Activated CD4-positive, alpha-beta memory T cell treated with anti-CD3 and anti-CD28 coated beads for 36 hours (primary cell): ENCODE results near the gene HPGDS. TPM values are rescaled to one million over a fixed set of nuclear protein-coding genes. Genes with fewer than 3 reads are reported as not detected.

ENCODE experiments used
- CTCF ChIA-PET: fragments of 350-600 bp; sonication (Branson Sonifier 250); formaldehyde crosslinking; loops from one replicate; lab custom pipeline; 2021; ENCODE audit warnings: antibody characterized with exemption, inconsistent platforms; lab: Charles Lee
- POLR2A ChIA-PET: fragments of 350-600 bp; sonication (Branson Sonifier 250); formaldehyde crosslinking; loops from one replicate; lab custom pipeline; 2021; ENCODE audit warnings: antibody characterized with exemption; lab: Charles Lee
- DNase-seq: peaks from one replicate; pipeline ENCODE4 v3.0.0-alpha.2; 2020
- H3K27ac Mint-ChIP-seq: one replicate; pipeline ENCODE4 v1.8.0; 2021; ENCODE audit warnings: mixed read lengths
- H3K27me3 Mint-ChIP-seq: one replicate; pipeline ENCODE4 v1.8.0; 2021; ENCODE audit warnings: mixed read lengths
- H3K36me3 Mint-ChIP-seq: one replicate; pipeline ENCODE4 v1.8.0; 2021; ENCODE audit warnings: mixed read lengths
- H3K4me1 Mint-ChIP-seq: one replicate; pipeline ENCODE4 v1.8.0; 2021; ENCODE audit warnings: low read depth, mixed read lengths
- H3K4me3 Mint-ChIP-seq: one replicate; pipeline ENCODE4 v1.8.0; 2021; ENCODE audit warnings: mild to moderate bottlenecking, mixed read lengths
- H3K9me3 Mint-ChIP-seq: one replicate; pipeline ENCODE4 v1.8.0; 2021; ENCODE audit warnings: mixed read lengths
- intact Hi-C: fragments of 100-400 bp; cut with micrococcal nuclease; formaldehyde crosslinking; loops from one replicate; pipeline ENCODE4 v1.15.1; 2023
- total RNA-seq, 2 experiments: library from RNA; stranded (reverse); gene quantifications; one replicate each; pipeline ENCODE4 v1.2.3, GENCODE V29; 2021

HPGDS gene
- total RNA-seq, 2 experiments from 2014 or later: 0.34 TPM; not detected in 1

GRCh38 chr4:94276204-94276603 is 66.4 kb downstream of the HPGDS start:
- DNase-seq: no peak
- Mint-ChIP-seq H3K4me3 (no peak overlapping the region), H3K9me3 (no peaks in the 10 kb centered on the region), H3K27ac (no peak overlapping the region), H3K4me1 (no peaks in the 10 kb centered on the region), H3K27me3 (no peaks in the 10 kb centered on the region), H3K36me3 (peaks cover 38% of the 10 kb centered on the region)
- CTCF ChIA-PET: no interaction called here
- intact Hi-C loops: no loop called here
- POLR2A ChIA-PET: no interaction called here

- DNase-seq: no peak
- intact Hi-C loops: no loop called here
- Mint-ChIP-seq H3K9me3 (no peaks in the 10 kb centered on the region), H3K4me1 (no peaks in the 10 kb centered on the region), H3K4me3 (no peak overlapping the region), H3K27ac (no peak overlapping the region), H3K36me3 (peaks cover 40% of the 10 kb centered on the region), H3K27me3 (no peaks in the 10 kb centered on the region)
- ChIA-PET POLR2A (no interaction called here), CTCF (no interaction called here)
Measured at GRCh38 chr4:94274912-94275311, 67.7 kb downstream of the HPGDS start.

- H3K4me3 Mint-ChIP-seq: no peak overlapping the region
- intact Hi-C loops: no loop called here
- CTCF ChIA-PET: interaction anchor here (0.7 kb wide), 1 partner anchor 480 kb away, joined by 3 read pairs; no protein-coding TSS in a partner anchor
- H3K4me1 Mint-ChIP-seq: no peaks in the 10 kb centered on the region
- no peaks in the 10 kb centered on the region for H3K9me3 Mint-ChIP-seq
- POLR2A ChIA-PET: no interaction called here
- H3K27me3 Mint-ChIP-seq: no peaks in the 10 kb centered on the region
- H3K36me3 Mint-ChIP-seq: peaks cover 21% of the 10 kb centered on the region
- H3K27ac Mint-ChIP-seq: no peak overlapping the region
- no peak for DNase-seq
Measured at GRCh38 chr4:94271248-94271647, 71.4 kb downstream of the HPGDS start.

- CTCF ChIA-PET: no interaction called here
- no peak overlapping the region for H3K27ac Mint-ChIP-seq
- H3K36me3 Mint-ChIP-seq: peaks cover 15% of the 10 kb centered on the region
- no peaks in the 10 kb centered on the region for H3K9me3 Mint-ChIP-seq
- POLR2A ChIA-PET: no interaction called here
- H3K4me3 Mint-ChIP-seq: no peak overlapping the region
- intact Hi-C loops: no loop called here
- DNase-seq: no peak
- H3K4me1 Mint-ChIP-seq: no peaks in the 10 kb centered on the region
- no peaks in the 10 kb centered on the region for H3K27me3 Mint-ChIP-seq
Measured at GRCh38 chr4:94267037-94267436, 75.6 kb downstream of the HPGDS start.

GRCh38 chr4:94262163-94263016 is 80.2 kb downstream of the HPGDS start:
- H3K36me3 Mint-ChIP-seq: peaks cover 19% of the 10 kb centered on the region
- CTCF ChIA-PET: no interaction called here
- intact Hi-C loops: no loop called here
- no peaks in the 10 kb centered on the region for H3K9me3 Mint-ChIP-seq
- H3K27ac Mint-ChIP-seq: no peak overlapping the region
- H3K27me3 Mint-ChIP-seq: no peaks in the 10 kb centered on the region
- no peak overlapping the region for H3K4me3 Mint-ChIP-seq
- DNase-seq: no peak
- POLR2A ChIA-PET: no interaction called here
- no peaks in the 10 kb centered on the region for H3K4me1 Mint-ChIP-seq

GRCh38 chr4:94256828-94257227 is 85.8 kb downstream of the HPGDS start:
- CTCF ChIA-PET: interaction anchor here (1.2 kb wide), 1 partner anchor 465 kb away, joined by 5 read pairs; no protein-coding TSS in a partner anchor
- H3K27me3 Mint-ChIP-seq: no peaks in the 10 kb centered on the region
- no peak overlapping the region for H3K4me3 Mint-ChIP-seq
- H3K9me3 Mint-ChIP-seq: no peaks in the 10 kb centered on the region
- no peak for DNase-seq
- POLR2A ChIA-PET: no interaction called here
- H3K36me3 Mint-ChIP-seq: peaks cover 30% of the 10 kb centered on the region
- no peak overlapping the region for H3K27ac Mint-ChIP-seq
- intact Hi-C loops: loop anchor here (2.0 to 10.0 kb wide), 3 partner anchors 50 to 466 kb away; partner anchors contain the start of gene SMARCAD1
- H3K4me1 Mint-ChIP-seq: peaks cover 4% of the 10 kb centered on the region

- Mint-ChIP-seq H3K27me3 (no peaks in the 10 kb centered on the region), H3K4me3 (no peak overlapping the region), H3K27ac (no peak overlapping the region), H3K36me3 (peaks cover 31% of the 10 kb centered on the region), H3K4me1 (peaks cover 5% of the 10 kb centered on the region), H3K9me3 (no peaks in the 10 kb centered on the region)
- intact Hi-C loops: loop anchor here (2.0 to 10.0 kb wide), 3 partner anchors 49 to 465 kb away; partner anchors contain the start of gene SMARCAD1
- ChIA-PET POLR2A (no interaction called here), CTCF (interaction anchor here (1.2 kb wide), 1 partner anchor 465 kb away, joined by 5 read pairs; no protein-coding TSS in a partner anchor)
- no peak for DNase-seq
Measured at GRCh38 chr4:94256144-94256783, 86.4 kb downstream of the HPGDS start.

GRCh38 chr4:94253036-94253435 is 89.6 kb downstream of the HPGDS start:
- no peak overlapping the region for H3K27ac Mint-ChIP-seq
- CTCF ChIA-PET: no interaction called here
- POLR2A ChIA-PET: no interaction called here
- no peak overlapping the region for H3K4me3 Mint-ChIP-seq
- intact Hi-C loops: loop anchor here (10.0 kb wide), 1 partner anchor 338 kb away; no protein-coding TSS in a partner anchor
- H3K27me3 Mint-ChIP-seq: no peaks in the 10 kb centered on the region
- no peak for DNase-seq
- H3K36me3 Mint-ChIP-seq: peaks cover 35% of the 10 kb centered on the region
- no peaks in the 10 kb centered on the region for H3K9me3 Mint-ChIP-seq
- H3K4me1 Mint-ChIP-seq: peaks cover 10% of the 10 kb centered on the region

GRCh38 chr4:94251094-94251493 is 91.5 kb downstream of the HPGDS start:
- CTCF ChIA-PET: no interaction called here
- peaks cover 5% of the 10 kb centered on the region for H3K4me1 Mint-ChIP-seq
- H3K36me3 Mint-ChIP-seq: peaks cover 23% of the 10 kb centered on the region
- no peaks in the 10 kb centered on the region for H3K9me3 Mint-ChIP-seq
- POLR2A ChIA-PET: no interaction called here
- no peak overlapping the region for H3K4me3 Mint-ChIP-seq
- H3K27me3 Mint-ChIP-seq: no peaks in the 10 kb centered on the region
- no peak for DNase-seq
- intact Hi-C loops: loop anchor here (10.0 kb wide), 1 partner anchor 336 kb away; no protein-coding TSS in a partner anchor
- H3K27ac Mint-ChIP-seq: no peak overlapping the region

Other genes starting within 250 kb of the HPGDS start
- gene SMARCAD1, start 135.0 kb downstream of the HPGDS start, total RNA-seq: 10 to 100 TPM; 26.5 to 28.0 TPM
- gene PDLIM5, start 109.1 kb upstream of the HPGDS start, total RNA-seq: 10 to 100 TPM; 23.8 to 26.3 TPM